Gastroesophageal sphincter (tissue), 4 donors: Measurements from ENCODE around the gene FURIN. TPM values are rescaled to one million over a fixed set of nuclear protein-coding genes. Genes with fewer than 3 reads are reported as not detected.
"Not testable (repeated sequence)": the region's sequence is repeated elsewhere in the genome, so short reads cannot be mapped to it uniquely, and the experiment has no call there.

Experiments
- ATAC-seq: fragments of 150-250 bp; one replicate; pipeline ENCODE4 v1.9.1; 2016; ENCODE audit warnings: mild to moderate bottlenecking, moderate library complexity
- H3K27ac ChIP-seq, 4 donors: fragments of 200-600 bp; sonication (generic) in 3 of 4; 1 replicate in 3 of 4; 2 replicates in 1 of 4; pipeline ENCODE4 v1.5.1; 2016 to 2019
- H3K27me3 ChIP-seq: fragments of 200-600 bp; sonication (generic); one replicate; pipeline ENCODE4 v1.5.1; 2019
- H3K36me3 ChIP-seq, 2 donors: fragments of 200-600 bp; sonication (generic); one replicate each; pipeline ENCODE4 v1.5.1; 2019; ENCODE audit warnings: control low read depth in 1 of 2
- H3K4me1 ChIP-seq, 3 donors: fragments of 200-600 bp; sonication (generic); 1 replicate in 2 of 3; 2 replicates in 1 of 3; pipeline ENCODE4 v1.5.1; 2016 to 2019; ENCODE audit warnings: control low read depth in 2 of 3
- H3K4me3 ChIP-seq, 2 donors: fragments of 200-600 bp; sonication (generic); one replicate each; pipeline ENCODE4 v1.5.1; 2019; ENCODE audit warnings: mild to moderate bottlenecking in 1 of 2, moderate library complexity in 1 of 2
- H3K9me3 ChIP-seq, 3 donors: fragments of 200-600 bp; sonication (generic); one replicate each; pipeline ENCODE4 v1.5.1; 2017 to 2019; ENCODE audit warnings: control low read depth in 2 of 3
- CTCF ChIP-seq, 4 experiments: fragments of 200-600 bp in 2 of 4; fragments of 450-650 bp in 2 of 4; sonication (generic) in 1 of 4; IDR thresholded peaks; one replicate each; pipeline ENCODE4 v1.5.1; 2017 to 2019; ENCODE audit warnings: antibody characterized with exemption in 4 of 4, mild to moderate bottlenecking in 2 of 4, moderate library complexity in 2 of 4
- EP300 ChIP-seq: sonication (generic); formaldehyde crosslinking; IDR thresholded peaks from one replicate; pipeline ENCODE4 v1.6.1; 2017; ENCODE audit warnings: antibody characterized with exemption, mild to moderate bottlenecking
- POLR2A ChIP-seq, 2 donors: fragments of 450-650 bp; IDR thresholded peaks; one replicate each; pipeline ENCODE4 v1.6.1; 2017; ENCODE audit warnings: antibody characterized with exemption in 2 of 2, mild to moderate bottlenecking in 2 of 2, moderate library complexity in 1 of 2
- POLR2AphosphoS5 ChIP-seq: sonication (generic); formaldehyde crosslinking; IDR thresholded peaks from one replicate; pipeline ENCODE4 v1.6.1; 2017; ENCODE audit warnings: antibody characterized with exemption
- WGBS, 2 donors: methylation state at CpG; one replicate each; pipeline ENCODE4 v1.1.5; 2018; ENCODE audit warnings: low coverage in 1 of 2; 5-methylcytosine and 5-hydroxymethylcytosine counted together
- total RNA-seq, 4 donors: library from RNA; depleted of rRNA; stranded (reverse); fragments of >200 nt; gene quantifications; one replicate each; pipeline ENCODE4 v1.1.0, GENCODE V29; 2016

Gene FURIN
- total RNA-seq, 4 donors from 2014 or later, result 34.1 to 75.4 (median 59.8) TPM

- Histone ChIP-seq H3K27ac (peak overlapping the region in 3 of 4 donors; percentile 3 to 44 (median 15)), H3K36me3 (peaks cover 0 to 83% of the 10 kb centered on the region in 2 donors), H3K27me3 (no peaks in the 10 kb centered on the region), H3K9me3 (no peaks in the 10 kb centered on the region), H3K4me3 (no peak overlapping the region), H3K4me1 (peaks cover 0 to 59% (median 8%) of the 10 kb centered on the region in 3 donors)
- peak; percentile 10 for ATAC-seq
- 69 to 82% methylated on average over 6 to 8 of the region's 9 CpGs for WGBS, 2 donors
- TF ChIP-seq EP300, result no peak
- no peak for TF ChIP-seq CTCF (IDR thresholded peaks at IDR 0.05)
- no peak for TF ChIP-seq POLR2AphosphoS5
- TF ChIP-seq POLR2A (IDR thresholded peaks at IDR 0.05), result no peak
These were observed 39.6 kb downstream of the FURIN start for GRCh38 chr15:90907838-90908507.

GRCh38 chr15:90909449-90909848 lies 41.1 kb downstream of the FURIN start:
- H3K9me3 ChIP-seq, H3K27me3 ChIP-seq, H3K27ac ChIP-seq, ATAC-seq, H3K4me3 ChIP-seq: not testable (repeated sequence)
- peaks cover 0 to 98% of the 10 kb centered on the region in 2 donors for H3K36me3 ChIP-seq
- peaks cover 0 to 45% (median 0%) of the 10 kb centered on the region in 3 donors for H3K4me1 ChIP-seq
- 76 to 80% methylated on average over 1 to 9 of the region's 11 CpGs for WGBS, 2 donors

- no peak overlapping the region for H3K27ac ChIP-seq
- ATAC-seq, result no peak
- no peaks in the 10 kb centered on the region for H3K27me3 ChIP-seq
- no peak overlapping the region for H3K4me3 ChIP-seq
- no peak for TF ChIP-seq EP300
- TF ChIP-seq POLR2A (IDR thresholded peaks at IDR 0.05), result no peak
- no peak for TF ChIP-seq POLR2AphosphoS5
- TF ChIP-seq CTCF (IDR thresholded peaks at IDR 0.05), result no peak
- WGBS, 2 donors, result no CpG with 5 or more reads among the region's 8 CpGs
- H3K9me3 ChIP-seq, result no peaks in the 10 kb centered on the region
- peaks cover 0 to 40% (median 0%) of the 10 kb centered on the region in 3 donors for H3K4me1 ChIP-seq
- H3K36me3 ChIP-seq, result peaks cover 0 to 100% of the 10 kb centered on the region in 2 donors
These were observed 41.6 kb downstream of the FURIN start for GRCh38 chr15:90909976-90910375.

GRCh38 chr15:90910441-90911301 lies 42.3 kb downstream of the FURIN start:
- TF ChIP-seq POLR2A (IDR thresholded peaks at IDR 0.05) (no peak), EP300 (no peak), CTCF (IDR thresholded peaks at IDR 0.05) (no peak), POLR2AphosphoS5 (no peak)
- Histone ChIP-seq H3K9me3 (no peaks in the 10 kb centered on the region), H3K27me3 (no peaks in the 10 kb centered on the region), H3K4me1 (peaks cover 0 to 33% (median 0%) of the 10 kb centered on the region in 3 donors), H3K27ac (no peak overlapping the region), H3K36me3 (peaks cover 0 to 100% of the 10 kb centered on the region in 2 donors), H3K4me3 (no peak overlapping the region)
- WGBS, 2 donors, result 60 to 84% methylated on average over 1 to 6 of the region's 24 CpGs
- no peak for ATAC-seq

GRCh38 chr15:90911302-90911623 lies 42.9 kb downstream of the FURIN start:
- WGBS, 2 donors, result 88% methylated on average over 4 of the region's 19 CpGs; no CpG with 5 or more reads in 1 of the 2 donors
- Histone ChIP-seq H3K27ac (no peak overlapping the region), H3K27me3 (no peaks in the 10 kb centered on the region), H3K36me3 (peaks cover 0 to 100% of the 10 kb centered on the region in 2 donors), H3K4me1 (peaks cover 0 to 27% (median 0%) of the 10 kb centered on the region in 3 donors), H3K9me3 (no peaks in the 10 kb centered on the region), H3K4me3 (no peak overlapping the region)
- ATAC-seq, result no peak
- TF ChIP-seq POLR2AphosphoS5 (no peak), POLR2A (IDR thresholded peaks at IDR 0.05) (no peak), EP300 (no peak), CTCF (IDR thresholded peaks at IDR 0.05) (no peak)
